Measurements from ENCODE around the gene HRH2.
"Not testable (repeated sequence)": the region's sequence is repeated elsewhere in the genome, so short reads cannot be mapped to it uniquely, and the experiment has no call there.

Gene HRH2

DNA sequence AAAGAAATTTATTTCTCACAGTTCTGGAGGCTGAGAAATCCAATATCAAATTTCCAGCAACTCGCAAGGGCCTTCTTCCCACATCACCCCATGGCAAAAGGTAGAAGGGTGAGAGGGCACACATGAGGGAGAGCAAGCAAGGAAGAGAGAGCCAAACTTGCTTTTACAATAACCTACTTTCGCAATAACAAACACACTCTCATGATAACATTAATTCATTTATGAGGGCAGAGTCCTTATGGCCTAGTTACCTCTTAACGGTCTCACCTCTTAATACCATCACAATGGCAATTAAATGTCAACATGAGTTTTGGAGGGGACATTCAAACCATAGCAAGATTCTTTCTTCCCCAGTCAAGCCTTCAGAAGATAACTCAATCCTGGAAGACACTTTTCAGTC is 11.6 kb upstream of the HRH2 start:
- no peak for DNase-seq (ENCODE audit: low read depth)

DNA sequence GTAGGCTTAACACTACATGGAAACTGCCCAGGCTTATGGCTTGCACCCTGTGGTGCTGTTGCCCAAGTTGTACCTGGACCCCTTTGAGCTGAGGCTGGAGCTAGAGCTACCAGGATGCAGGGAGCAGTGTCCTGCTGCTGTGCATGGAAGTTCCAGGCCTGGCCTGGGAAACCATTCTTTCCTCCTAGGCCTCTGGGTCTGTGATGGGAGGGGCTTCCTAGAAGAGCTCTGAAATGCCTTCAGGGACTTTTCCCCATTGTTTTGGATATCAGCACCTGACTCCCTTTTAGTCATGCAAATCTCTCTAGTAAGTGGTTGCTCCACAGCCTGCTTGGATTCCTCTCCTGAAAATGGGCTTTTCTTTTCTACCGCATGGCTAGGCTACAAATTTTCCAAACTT is 7.9 kb upstream of the HRH2 start:
- no peak for DNase-seq (ENCODE audit: low read depth)

DNA sequence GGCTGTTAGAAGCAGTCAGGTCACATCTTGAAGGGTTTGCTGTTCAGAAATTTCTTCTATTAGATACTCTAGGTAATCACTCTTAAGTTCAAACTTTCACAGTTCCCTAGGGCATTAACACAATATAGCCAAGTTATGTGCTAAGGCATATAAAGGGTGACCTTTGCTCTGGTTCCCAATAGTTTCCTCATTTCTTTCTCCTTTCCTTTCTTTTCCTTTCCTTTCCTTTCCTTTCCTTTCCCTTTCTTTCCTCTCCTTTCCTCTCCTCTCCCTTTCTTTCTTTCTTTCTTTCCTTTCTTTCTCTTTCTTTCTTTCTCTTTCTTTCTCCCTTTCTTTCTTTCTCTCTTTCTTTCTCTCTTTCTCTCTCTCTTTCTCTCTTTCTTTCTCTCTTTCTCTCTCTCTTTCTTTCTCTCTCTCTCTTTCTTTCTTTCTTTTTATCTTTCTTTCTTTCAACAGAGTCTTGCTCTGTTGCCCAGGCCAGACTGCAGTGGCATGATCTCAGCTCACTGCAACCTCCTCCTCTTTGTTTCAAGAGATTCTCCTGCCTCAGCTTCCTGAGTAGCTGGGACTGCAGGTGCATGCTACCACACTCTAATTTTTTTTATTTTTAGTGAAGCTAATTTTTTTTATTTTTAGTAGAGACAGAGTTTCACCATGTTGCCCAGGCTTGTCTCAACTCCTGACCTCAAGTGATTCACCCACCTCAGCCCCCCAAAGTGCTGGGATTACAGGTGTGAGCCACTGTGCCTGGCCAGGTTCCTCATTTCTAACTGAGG is 7.3 kb upstream of the HRH2 start:
- not testable (repeated sequence) for DNase-seq (ENCODE audit: low read depth)

DNA sequence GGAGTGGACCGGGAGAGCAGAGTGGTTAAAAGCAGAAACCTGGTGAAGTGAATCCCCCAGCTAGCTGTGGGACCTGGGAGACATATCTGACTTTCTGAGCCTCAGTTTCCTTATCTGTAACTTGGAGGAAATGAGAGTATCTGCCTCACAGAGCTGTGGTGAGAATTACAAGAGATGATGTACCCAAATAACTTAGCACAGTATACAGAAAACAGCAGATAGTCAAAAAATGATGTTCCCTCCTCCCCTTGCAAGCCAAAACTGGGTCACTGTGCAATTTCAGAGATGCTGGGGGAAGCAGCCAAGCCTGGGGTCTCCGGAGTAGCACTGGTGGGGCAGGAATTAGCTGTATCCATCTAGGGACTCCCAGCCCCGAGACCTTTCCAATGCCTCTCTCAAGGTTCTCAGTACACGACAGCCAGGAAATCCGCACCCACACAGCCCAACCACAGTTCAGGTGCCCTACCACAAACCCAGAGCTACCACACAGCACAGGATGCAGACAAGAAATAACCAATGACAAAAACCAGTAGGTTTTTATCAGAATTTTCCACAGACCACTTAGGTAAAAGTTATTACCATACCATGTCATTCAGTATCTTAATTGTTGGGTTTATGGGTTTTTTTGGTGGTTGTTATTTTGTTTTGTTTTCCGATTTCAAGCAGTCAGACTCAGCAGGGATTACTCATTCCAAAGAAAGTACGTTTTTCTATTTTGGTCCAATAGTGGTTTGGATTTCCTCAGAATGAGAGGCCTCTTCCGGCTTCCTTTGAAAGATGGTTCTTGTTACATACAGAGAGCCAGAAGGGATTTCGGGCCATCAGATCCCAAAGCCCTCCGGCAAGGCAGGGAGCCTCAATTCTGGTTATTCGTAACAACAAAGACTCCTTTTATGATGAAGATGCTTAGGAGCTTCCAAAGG is 4.9 kb upstream of the HRH2 start:
- DNase-seq (ENCODE audit: low read depth), result no peak

DNA sequence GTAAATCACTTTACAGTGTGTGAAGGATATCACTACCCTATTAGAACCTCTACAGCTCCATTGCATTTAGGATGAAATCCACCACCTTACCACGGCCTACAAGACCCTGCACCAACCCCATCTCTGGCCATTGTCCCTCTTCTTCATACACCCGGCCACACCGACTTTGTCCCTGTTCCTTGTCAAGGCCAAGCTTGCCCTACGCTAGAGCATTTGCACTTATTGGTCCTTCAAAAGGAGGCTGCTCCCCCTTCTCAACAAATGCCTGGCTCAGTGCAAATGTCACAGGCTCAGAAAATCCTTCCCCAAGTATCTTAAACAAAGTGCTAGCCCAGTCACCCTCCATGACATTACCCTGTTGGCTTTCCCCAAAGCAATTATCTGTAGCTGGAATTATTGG is 4.1 kb upstream of the HRH2 start:
- DNase-seq (ENCODE audit: low read depth), result no peak

DNA sequence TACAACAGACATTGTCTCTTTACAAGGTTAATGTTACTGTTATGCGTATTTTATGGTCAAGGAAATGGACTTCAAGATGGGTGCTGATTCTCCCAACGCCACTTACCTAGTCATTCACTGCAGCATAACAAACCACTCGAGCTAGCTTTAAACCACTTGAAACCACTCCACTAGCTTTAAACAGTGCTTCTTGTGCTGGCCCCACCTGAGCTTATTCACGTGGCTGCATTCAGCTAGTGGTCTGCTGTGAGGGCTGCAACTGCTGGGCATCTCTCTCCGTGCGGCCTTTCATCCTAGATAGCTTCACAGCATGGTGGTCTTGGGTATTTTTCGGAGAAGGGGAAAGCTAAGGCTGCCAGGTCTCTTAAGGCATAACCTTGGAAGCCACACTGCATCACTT is 3.5 kb upstream of the HRH2 start:
- DNase-seq (ENCODE audit: low read depth), result no peak

DNA sequence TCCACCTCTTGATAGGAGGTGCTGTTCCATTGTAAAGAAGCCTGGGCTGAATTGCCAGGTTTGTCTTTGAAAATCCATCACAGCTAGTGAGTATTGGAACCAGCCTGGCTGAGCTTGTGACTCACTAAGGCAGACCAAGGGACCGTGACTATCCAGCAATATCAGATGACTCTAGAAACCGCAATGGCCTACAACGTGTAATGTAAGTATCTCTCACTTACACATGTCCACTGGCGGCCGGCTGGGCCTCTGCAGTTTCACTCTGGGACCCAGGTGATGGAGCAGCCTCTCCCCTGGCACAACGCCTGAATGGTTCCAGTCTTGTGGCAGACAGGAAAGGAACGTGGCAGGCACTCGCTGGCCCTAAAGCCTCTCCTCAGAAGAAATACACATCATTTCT is 3.1 kb upstream of the HRH2 start:
- no peak for DNase-seq (ENCODE audit: low read depth)

DNA sequence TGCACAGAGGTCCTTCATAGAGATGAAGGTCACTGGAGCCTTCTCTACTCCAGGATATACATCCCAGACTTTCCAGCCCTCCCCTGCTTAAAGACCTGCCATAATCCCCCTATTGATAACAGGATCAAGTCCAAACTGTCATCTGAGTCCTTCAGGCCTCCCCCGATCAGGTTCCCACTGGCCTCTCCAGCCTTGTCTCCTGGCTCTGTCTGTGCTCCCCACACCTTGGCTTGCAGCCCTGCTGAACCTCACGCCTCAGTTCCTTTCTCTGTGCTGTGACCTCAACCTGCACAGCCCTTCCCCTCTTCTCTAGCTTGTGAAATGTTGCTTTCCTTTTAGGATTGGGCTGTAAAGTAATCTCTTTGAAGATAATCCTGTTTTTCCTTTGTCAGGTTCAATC is 2.5 kb upstream of the HRH2 start:
- DNase-seq (ENCODE audit: low read depth), result no peak

DNA sequence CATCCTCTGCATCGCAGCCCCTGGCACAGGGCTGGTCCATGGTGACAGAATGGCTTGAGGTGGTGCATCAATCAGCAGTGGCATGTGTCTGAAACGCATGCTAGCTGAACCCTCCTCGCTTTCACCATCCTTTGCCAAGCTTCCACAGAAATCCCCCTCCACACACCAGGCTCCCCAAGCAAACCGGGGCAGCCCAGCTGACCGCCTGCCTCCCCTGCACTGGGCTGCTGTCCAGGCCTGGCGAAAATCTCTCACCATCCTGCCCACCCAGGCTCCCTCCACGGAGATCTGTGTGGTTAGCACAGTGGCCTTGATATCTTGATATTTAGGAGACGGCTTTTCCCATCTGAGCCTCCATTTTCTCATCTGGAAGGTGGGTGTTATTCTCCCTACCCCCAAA is 905 bp upstream of the HRH2 start:
- no peak for DNase-seq (ENCODE audit: low read depth)

DNA sequence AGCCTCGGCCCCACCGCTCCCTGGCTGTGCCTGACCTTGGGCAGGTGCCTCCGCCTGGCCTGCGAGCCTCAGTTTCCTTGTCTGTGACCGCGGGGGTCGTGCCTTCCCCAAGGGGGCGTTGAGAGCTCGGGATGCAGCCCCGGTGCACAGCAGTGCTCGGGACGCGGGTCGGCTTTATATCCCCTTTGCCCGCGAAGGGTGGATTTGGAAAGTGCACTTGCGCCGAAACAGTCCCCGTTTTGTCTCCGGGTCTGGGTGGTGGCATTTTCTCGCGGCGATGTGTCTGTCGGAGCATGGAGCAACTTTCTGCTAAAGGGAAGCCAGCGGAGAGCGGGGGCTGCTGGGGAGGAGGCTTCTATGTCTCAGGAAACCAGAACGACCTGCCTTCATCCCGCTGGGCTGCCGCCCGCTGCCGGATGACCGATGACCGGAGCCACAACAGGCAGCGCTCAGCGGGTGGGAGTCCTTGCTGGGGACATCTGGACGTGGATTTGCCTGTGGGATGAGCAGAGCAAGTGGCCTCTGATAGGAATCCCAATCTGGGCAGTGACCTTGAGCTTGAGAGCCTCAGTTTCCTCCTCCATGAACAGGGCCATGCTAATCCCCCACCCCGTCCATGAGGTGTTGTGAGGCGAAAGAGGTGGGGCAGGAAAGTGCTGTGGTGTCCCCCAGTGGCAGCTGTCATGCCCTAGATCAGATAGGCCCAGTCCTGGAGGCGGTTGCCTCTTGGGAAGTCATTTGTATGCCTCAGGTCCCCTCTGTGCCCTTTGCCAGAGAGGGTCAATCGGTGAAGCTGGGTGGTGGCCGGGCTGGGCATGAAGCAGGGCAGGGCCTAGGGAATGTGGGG is 651 bp downstream of the HRH2 start:
- DNase-seq (ENCODE audit: low read depth), result no peak

DNA sequence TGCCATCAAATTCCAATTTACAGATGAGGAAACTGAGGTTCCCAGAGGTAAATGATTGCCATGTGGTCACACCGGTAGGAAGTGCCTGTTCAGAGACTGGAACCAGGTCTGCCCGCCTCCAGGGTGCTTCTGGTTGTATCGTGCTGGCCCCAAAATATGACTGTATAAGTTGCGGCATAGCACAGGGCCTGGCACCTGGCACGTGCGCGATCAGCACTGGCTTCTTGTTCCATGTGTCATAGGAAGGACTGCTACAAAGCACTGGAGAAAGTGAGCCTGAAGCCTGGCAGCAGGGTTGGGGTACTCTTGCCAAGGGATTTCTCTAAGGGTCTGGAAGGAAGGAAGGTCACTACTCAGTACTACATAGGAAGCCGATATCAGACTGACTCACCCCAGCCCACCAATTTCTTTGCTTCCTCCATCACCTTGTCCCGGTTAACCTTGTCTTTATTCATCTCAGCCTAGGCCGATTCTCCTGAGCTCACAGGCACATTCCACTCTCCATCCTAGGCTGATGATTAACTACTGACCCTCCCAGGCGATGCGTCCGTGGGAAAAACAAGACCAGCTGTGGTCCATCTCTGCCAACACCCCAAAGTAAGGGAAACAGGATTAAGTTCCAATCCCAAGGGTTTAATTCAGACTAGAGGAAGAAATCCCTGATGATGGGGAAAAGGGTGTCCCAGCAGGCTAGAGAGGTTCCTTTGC is 1.8 kb downstream of the HRH2 start:
- DNase-seq (ENCODE audit: low read depth), result no peak

DNA sequence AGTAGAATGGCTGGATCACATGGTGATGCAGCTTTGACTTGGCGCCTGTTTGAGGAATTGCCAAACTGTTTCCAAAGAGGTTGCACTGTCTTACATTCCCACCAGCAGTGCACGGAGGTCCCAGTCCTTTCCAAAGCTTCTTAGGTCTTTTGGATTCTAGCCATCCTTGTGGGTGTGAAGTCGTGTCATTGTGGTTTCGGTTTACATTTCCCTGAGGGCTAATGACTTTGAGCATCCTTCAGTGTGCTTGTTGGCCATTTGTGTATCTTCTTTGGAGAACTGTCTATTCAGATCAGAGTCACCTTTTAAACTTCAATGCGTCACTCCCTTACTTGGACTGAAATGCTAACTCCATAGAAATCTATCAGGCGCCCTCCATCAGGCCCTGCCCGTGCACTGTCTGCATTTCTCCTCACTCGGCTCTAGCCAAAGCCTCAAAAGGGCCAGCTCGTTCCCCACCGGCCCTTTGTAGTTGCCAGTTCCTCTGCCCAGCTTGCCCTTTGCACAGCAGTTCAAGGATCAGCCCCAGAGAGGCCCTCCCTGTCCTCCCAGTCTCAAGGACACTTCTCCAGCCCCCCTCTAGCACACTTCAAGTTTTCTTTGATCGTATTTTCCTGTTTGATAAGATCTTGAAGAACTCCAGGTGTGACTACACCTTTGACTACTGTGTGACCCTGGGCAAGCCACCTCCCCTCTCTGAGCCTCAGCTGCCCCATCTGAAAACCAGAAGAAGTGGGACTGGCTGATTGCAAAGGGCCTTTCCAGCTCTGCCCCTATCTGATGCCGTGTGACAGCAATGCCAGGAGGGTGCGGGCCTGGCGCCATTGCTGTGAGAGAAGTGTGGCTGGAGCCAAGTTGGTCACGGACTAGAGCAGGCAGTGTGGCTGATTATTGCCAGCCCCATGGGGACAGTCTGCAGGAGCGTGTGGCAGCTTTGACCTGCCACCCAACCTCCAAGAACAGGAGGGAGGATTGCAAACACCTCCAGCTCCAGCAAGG is 5.6 kb downstream of the HRH2 start:
- no peak for DNase-seq (ENCODE audit: low read depth)

DNA sequence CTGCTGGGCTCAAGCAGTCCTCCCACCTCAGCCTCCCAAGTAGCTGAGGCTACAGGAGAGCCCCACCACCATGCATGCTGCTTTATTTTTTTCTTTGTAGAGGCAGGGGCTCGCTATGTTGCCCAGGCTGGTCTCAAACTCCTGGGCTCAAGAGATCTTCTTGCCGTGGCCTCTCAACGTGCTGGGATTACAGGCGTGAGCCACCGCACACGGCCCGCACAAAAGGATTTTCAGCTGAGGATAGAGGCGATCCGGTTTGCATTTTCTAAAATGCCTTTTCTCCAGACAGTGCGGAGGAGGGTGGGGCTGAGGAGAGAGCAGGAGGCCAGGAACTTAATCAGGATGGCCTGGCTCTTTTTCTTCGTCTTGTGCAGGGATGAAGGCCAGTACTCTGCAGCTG is 6.9 kb downstream of the HRH2 start:
- no peak for DNase-seq (ENCODE audit: low read depth)

DNA sequence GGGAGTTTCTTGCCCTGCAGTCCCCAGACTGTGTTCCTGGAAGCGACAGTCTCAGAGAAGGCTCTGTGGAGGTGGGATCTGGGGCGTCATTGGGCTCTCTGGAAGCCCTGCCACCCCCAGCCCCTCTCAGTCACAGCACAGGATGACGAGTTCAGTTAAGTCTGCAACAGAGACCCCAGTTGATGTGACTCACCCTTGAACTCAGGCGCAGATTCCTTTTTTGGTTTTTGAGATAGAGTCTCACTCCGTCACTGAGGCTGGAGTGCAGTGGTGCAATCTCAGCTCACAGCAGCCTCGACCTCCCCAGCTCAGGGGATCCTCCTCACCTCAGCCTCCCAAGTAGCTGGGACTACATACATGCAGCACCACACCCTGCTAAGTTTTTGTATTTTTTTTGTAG is 8.3 kb downstream of the HRH2 start:
- no peak for DNase-seq (ENCODE audit: low read depth)

DNA sequence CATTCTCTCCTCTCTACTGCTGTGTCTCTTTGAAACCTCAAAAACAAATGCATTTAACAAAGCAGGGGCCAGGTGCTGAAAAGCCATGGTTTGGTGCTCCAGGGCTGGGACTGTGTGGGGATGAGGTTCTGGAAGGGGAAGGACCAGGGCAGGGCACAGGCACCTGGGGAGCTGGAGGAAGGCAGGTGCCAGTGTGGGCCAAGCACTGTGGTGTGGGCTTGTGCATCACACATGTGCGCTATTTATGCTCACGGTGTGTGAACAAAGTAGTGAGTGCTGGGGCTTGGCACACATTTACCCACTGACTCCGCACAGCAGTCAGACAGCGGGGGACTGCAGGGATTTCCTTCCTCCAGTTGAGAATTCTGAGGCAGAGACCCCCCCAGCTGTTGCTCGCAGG is 10.1 kb downstream of the HRH2 start:
- no peak for DNase-seq (ENCODE audit: low read depth)

DNA sequence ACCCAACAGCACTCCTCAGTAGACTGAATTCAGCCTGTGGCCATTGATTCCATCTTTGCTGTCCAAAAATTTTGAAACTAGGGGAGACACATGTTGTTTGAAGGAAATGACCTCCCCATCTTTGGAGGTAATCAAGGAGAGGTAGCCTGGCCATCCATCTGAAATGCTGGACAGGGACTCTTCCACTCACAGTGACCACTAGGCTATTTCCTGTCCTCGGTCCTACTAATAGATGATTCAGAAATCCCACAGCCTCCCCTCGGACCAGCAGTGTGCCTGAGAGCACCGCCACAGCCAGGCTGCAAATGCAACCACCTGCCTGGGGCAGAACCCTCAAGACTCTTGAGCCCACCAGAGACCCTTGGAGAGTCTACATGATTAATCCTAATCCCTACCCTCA is 12.5 kb downstream of the HRH2 start:
- DNase-seq (ENCODE audit: low read depth), result no peak

DNA sequence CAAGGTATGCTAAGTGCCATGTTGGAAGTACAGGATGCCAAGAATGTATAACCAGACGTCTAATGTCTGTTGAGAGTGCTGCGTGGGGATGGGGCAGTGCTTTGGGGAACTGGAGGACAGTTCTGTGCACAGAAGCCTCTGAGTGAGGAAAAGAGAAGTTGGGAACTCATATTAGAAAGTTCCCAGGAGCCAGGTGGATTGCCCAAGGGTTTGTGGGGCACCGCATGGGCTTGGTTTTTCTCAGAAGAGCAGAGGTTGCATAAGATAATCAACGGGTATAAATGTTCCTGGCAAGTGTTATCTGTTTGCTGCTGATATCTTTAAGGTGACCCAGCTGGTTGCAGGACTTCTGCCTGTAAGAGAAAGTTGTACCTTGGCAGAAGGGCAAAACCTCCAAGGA is 13.1 kb downstream of the HRH2 start:
- DNase-seq (ENCODE audit: low read depth), result no peak

DNA sequence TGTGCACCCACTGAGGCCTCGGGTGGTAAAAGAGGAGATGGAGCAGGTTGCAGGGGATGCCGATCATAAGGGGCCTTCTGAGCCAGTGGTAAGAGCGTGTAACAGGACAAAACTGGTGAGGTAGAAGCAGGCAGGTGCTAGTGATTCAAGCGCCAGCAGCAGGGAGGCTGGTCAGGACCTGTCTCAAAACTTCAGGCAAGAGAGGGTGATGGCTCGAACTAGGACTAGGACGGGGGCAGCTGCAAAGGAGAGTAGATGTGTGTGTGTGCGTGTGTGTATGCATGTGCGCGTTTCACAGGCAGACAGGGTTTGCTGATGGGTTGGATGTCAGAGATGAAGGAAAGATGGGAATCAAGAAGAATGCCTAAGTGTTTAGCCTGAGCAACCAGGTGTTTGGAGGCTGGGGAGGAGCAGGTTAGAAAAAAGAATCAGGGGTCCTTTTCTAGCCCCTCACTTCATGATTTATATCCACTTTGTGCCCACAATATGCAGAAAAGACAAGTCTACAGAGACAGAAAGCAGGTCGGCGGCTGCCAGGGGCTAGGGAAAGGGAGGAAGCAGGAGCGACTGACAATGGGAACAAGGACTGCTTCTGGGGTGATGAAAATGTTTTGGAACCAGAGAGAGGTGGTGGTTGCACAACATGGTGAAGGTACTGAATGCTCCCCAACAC is 15.2 kb downstream of the HRH2 start:
- no peak for DNase-seq (ENCODE audit: low read depth)

DNA sequence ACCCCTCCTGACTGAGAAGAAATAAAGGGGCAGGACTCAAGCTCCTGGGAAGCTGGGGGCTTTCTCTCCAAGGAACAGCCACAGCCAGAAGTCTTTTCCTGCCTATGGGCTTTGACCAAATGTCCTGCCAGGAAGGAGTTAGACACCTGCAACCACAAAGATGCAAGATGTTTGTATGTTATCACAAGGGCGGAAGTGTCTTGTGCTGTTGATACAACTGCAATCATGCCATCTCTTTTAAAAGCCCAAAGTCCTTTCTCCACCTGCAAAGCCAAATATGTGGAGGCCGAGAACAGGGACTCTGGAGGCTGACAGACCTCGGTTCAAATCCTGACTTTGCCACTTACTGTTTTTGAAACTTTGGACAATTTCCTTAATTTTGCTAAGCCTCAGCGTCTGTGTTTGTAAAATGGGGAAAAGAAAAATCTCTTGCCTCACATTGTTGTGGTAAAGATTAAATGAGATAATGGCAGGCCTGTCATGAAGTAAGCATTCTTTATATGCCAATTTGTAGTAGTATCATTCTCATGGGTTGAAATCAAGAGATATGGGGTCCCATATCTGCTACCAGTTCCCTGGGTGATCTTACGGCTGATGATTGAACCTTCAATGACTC is 17.0 kb downstream of the HRH2 start:
- no peak for DNase-seq (ENCODE audit: low read depth)

DNA sequence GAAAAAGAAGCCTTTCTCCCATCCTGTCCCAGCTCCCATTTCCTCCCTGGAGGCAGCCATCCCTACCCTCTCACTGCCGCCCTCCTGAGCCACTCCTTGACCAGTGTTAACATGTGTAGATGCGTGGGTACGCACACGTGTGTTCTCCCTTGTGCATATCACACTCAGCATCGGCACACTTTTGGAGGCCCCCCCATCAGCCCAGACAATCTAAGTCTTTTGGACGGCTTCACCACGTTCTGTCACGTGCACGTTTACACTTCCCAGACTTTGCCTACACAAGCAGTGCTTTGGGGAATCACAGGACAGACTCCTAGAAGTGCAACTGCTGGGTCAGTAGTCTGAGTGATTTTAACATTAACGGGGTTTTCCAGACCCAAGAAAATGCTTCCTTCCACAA is 18.0 kb downstream of the HRH2 start:
- no peak for DNase-seq (ENCODE audit: low read depth)

All from non-pigmented ciliary epithelial cell (primary cell).